Skeletal muscle satellite cell (primary cell): Measurements from ENCODE around the gene MYO1D.

ENCODE experiments used
- H3K27me3 ChIP-seq: 2 replicates; pipeline ENCODE4 v1.7.0; 2013; ENCODE audit warnings: low read length; ENCODE audit not compliant: control insufficient read depth, insufficient read depth
- H3K36me3 ChIP-seq: 2 replicates; pipeline ENCODE4 v1.7.0; 2013; ENCODE audit warnings: mild to moderate bottlenecking, control low read depth, low read length; ENCODE audit not compliant: insufficient read depth
- H3K4me1 ChIP-seq: 2 replicates; pipeline ENCODE4 v1.7.0; 2013; ENCODE audit warnings: low read length; ENCODE audit not compliant: control insufficient read depth, insufficient read depth
- H3K4me2 ChIP-seq: 2 replicates; pipeline ENCODE4 v1.7.0; 2013; ENCODE audit warnings: mild to moderate bottlenecking, low read length
- H3K4me3 ChIP-seq: 2 replicates; pipeline ENCODE4 v1.7.0; 2013; ENCODE audit warnings: low read length
- H3K9ac ChIP-seq: 2 replicates; pipeline ENCODE4 v1.7.0; 2013; ENCODE audit warnings: mild to moderate bottlenecking, low read depth, low read length, moderate library complexity
- H3K9me3 ChIP-seq: replicated peaks from 2 replicates; pipeline ENCODE4 v1.7.0; 2013; ENCODE audit warnings: mild to moderate bottlenecking, control low read depth, low read length

Gene MYO1D

GRCh38 chr17:32810690-32811089, 66.2 kb downstream of the MYO1D start:
- Histone ChIP-seq H3K4me3 (no peak overlapping the region), H3K9ac (no peak overlapping the region), H3K4me2 (no peak overlapping the region), H3K36me3 (no peaks in the 10 kb centered on the region), H3K4me1 (peaks cover 4% of the 10 kb centered on the region), H3K9me3 (no peaks in the 10 kb centered on the region), H3K27me3 (no peaks in the 10 kb centered on the region)

DNA sequence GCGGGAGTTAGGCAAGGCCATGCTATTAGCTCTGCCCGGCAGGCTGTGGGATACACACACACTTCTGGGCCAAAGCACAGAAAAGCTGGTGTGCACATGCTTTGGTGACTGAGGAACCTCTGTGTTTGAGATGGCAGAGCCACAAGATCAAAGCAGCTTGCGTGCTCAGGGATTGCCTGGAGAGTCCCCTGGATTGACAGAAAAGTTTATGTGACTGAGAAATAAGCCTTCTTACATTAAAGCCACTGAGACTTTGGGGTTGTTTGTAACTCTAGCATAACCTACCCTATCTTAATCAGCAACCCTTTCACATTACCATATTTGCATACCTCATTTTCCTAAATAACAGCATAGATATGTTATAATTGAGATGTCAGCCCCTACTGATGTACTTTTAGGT, 69.3 kb downstream of the MYO1D start:
- no peaks in the 10 kb centered on the region for H3K9me3 ChIP-seq
- no peak overlapping the region for H3K9ac ChIP-seq
- no peak overlapping the region for H3K4me2 ChIP-seq
- H3K4me1 ChIP-seq = no peaks in the 10 kb centered on the region
- no peaks in the 10 kb centered on the region for H3K27me3 ChIP-seq
- H3K4me3 ChIP-seq = no peak overlapping the region
- no peaks in the 10 kb centered on the region for H3K36me3 ChIP-seq

- Histone ChIP-seq H3K4me3 (no peak overlapping the region), H3K9ac (no peak overlapping the region), H3K9me3 (no peaks in the 10 kb centered on the region), H3K36me3 (no peaks in the 10 kb centered on the region), H3K27me3 (no peaks in the 10 kb centered on the region), H3K4me2 (no peak overlapping the region), H3K4me1 (no peaks in the 10 kb centered on the region)
Observed at GRCh38 chr17:32806646-32807045, 70.3 kb downstream of the MYO1D start.

DNA sequence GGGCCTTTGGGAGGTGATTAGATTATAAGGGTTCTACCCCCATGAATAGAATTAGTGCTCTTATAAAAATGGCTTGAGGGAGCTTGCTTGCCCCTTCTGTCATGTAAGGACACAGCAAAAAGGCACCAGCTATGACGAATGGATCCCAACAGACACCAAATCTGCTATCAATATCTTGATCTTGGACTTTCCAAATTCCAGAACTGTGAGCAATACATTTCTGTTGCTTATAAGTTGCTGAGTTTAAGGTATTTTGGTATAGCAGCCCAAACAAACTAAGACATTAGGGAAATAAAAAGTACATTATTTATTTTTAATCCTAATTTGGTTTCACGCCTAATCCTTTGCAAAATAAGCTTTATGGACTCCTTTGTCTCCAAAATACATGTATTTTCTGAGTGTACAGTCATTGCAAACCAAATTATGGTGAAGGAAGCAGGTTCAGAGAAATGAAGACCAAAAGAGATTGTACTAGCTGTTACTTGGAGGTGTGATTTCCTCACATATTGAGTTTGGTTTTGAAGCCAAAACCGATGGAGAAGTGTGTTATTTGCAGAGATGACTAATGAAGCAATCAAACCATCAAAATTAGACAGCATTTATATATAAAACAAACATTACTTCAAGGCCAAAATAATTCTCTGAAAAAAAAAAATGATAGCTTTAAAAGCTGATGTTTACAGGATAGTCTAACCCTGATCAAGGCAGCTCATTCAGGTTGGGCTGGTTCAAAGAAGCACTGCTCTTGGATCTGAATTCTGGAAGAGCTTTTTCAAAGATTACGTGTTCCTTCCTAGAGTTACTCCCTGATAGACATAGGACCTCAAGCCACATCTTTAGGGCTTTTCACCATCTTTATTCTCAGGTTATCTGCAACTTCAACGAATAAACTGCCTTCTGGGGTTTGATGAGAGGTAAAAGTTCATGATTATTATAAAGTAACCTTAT, 71.6 kb downstream of the MYO1D start:
- H3K36me3 ChIP-seq = no peaks in the 10 kb centered on the region

GRCh38 chr17:32803544-32803943, 73.4 kb downstream of the MYO1D start:
- no peaks in the 10 kb centered on the region for H3K27me3 ChIP-seq
- no peaks in the 10 kb centered on the region for H3K36me3 ChIP-seq
- no peak overlapping the region for H3K4me3 ChIP-seq
- no peaks in the 10 kb centered on the region for H3K4me1 ChIP-seq
- H3K4me2 ChIP-seq = no peak overlapping the region
- no peak overlapping the region for H3K9ac ChIP-seq
- no peaks in the 10 kb centered on the region for H3K9me3 ChIP-seq

More for the DNA sequence above, 71.6 kb downstream of the MYO1D start:
- Histone ChIP-seq H3K9ac (no peak overlapping the region), H3K9me3 (no peaks in the 10 kb centered on the region), H3K27me3 (no peaks in the 10 kb centered on the region), H3K4me2 (no peak overlapping the region), H3K4me3 (no peak overlapping the region), H3K4me1 (no peaks in the 10 kb centered on the region)

- H3K4me2 ChIP-seq = no peak overlapping the region
- no peaks in the 10 kb centered on the region for H3K9me3 ChIP-seq
- no peaks in the 10 kb centered on the region for H3K4me1 ChIP-seq
- no peak overlapping the region for H3K9ac ChIP-seq
- no peaks in the 10 kb centered on the region for H3K27me3 ChIP-seq
- no peak overlapping the region for H3K4me3 ChIP-seq
- no peaks in the 10 kb centered on the region for H3K36me3 ChIP-seq
Observed at GRCh38 chr17:32802306-32802705, 74.6 kb downstream of the MYO1D start.

- Histone ChIP-seq H3K9me3 (no peaks in the 10 kb centered on the region), H3K27me3 (no peaks in the 10 kb centered on the region)
Observed at GRCh38 chr17:32801641-32802040, 75.3 kb downstream of the MYO1D start.

GRCh38 chr17:32801193-32801592, 75.7 kb downstream of the MYO1D start:
- Histone ChIP-seq H3K4me1 (no peaks in the 10 kb centered on the region), H3K4me3 (no peak overlapping the region), H3K36me3 (no peaks in the 10 kb centered on the region), H3K27me3 (no peaks in the 10 kb centered on the region), H3K4me2 (no peak overlapping the region), H3K9ac (no peak overlapping the region), H3K9me3 (no peaks in the 10 kb centered on the region)

More at GRCh38 chr17:32801641-32802040, 75.3 kb downstream of the MYO1D start:
- H3K4me2 ChIP-seq = no peak overlapping the region
- no peak overlapping the region for H3K9ac ChIP-seq
- H3K36me3 ChIP-seq = no peaks in the 10 kb centered on the region
- no peak overlapping the region for H3K4me3 ChIP-seq
- H3K4me1 ChIP-seq = no peaks in the 10 kb centered on the region

DNA sequence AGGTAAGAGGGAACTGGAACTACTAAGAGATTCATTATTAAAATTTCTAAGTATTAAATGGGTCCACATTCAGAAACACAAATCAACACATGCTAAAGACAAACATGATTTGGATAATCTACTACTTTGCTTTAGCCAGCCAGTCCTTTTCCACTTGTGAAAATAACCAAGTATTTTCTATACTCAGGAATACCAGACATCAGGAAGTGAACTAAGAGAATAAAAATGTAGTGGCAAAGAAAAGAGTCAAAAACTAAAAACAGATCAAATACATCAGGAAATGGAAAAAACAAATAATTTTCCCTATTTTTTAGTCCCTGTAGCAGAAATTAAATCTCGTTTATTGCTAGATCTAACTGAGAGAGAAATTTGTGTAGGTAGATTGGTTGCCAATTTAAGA, 78.0 kb downstream of the MYO1D start:
- H3K36me3 ChIP-seq = no peaks in the 10 kb centered on the region
- no peaks in the 10 kb centered on the region for H3K27me3 ChIP-seq
- no peak overlapping the region for H3K4me2 ChIP-seq
- no peaks in the 10 kb centered on the region for H3K4me1 ChIP-seq
- no peaks in the 10 kb centered on the region for H3K9me3 ChIP-seq
- H3K9ac ChIP-seq = no peak overlapping the region
- H3K4me3 ChIP-seq = no peak overlapping the region

- H3K4me3 ChIP-seq = no peak overlapping the region
- no peaks in the 10 kb centered on the region for H3K4me1 ChIP-seq
Observed at GRCh38 chr17:32795339-32795979, 81.5 kb downstream of the MYO1D start.

GRCh38 chr17:32794533-32795246, 82.2 kb downstream of the MYO1D start:
- no peak overlapping the region for H3K9ac ChIP-seq
- no peak overlapping the region for H3K4me2 ChIP-seq
- H3K9me3 ChIP-seq = no peaks in the 10 kb centered on the region
- H3K4me1 ChIP-seq = no peaks in the 10 kb centered on the region
- H3K4me3 ChIP-seq = no peak overlapping the region
- H3K36me3 ChIP-seq = no peaks in the 10 kb centered on the region
- no peaks in the 10 kb centered on the region for H3K27me3 ChIP-seq

More at GRCh38 chr17:32795339-32795979, 81.5 kb downstream of the MYO1D start:
- H3K27me3 ChIP-seq = no peaks in the 10 kb centered on the region
- H3K36me3 ChIP-seq = no peaks in the 10 kb centered on the region
- H3K4me2 ChIP-seq = no peak overlapping the region
- no peaks in the 10 kb centered on the region for H3K9me3 ChIP-seq
- H3K9ac ChIP-seq = no peak overlapping the region
